ENCODE results near the gene COL6A5.
"Not testable (repeated sequence)": the region's sequence is repeated elsewhere in the genome, so short reads cannot be mapped to it uniquely, and the experiment has no call there.

Gene COL6A5, protein sequence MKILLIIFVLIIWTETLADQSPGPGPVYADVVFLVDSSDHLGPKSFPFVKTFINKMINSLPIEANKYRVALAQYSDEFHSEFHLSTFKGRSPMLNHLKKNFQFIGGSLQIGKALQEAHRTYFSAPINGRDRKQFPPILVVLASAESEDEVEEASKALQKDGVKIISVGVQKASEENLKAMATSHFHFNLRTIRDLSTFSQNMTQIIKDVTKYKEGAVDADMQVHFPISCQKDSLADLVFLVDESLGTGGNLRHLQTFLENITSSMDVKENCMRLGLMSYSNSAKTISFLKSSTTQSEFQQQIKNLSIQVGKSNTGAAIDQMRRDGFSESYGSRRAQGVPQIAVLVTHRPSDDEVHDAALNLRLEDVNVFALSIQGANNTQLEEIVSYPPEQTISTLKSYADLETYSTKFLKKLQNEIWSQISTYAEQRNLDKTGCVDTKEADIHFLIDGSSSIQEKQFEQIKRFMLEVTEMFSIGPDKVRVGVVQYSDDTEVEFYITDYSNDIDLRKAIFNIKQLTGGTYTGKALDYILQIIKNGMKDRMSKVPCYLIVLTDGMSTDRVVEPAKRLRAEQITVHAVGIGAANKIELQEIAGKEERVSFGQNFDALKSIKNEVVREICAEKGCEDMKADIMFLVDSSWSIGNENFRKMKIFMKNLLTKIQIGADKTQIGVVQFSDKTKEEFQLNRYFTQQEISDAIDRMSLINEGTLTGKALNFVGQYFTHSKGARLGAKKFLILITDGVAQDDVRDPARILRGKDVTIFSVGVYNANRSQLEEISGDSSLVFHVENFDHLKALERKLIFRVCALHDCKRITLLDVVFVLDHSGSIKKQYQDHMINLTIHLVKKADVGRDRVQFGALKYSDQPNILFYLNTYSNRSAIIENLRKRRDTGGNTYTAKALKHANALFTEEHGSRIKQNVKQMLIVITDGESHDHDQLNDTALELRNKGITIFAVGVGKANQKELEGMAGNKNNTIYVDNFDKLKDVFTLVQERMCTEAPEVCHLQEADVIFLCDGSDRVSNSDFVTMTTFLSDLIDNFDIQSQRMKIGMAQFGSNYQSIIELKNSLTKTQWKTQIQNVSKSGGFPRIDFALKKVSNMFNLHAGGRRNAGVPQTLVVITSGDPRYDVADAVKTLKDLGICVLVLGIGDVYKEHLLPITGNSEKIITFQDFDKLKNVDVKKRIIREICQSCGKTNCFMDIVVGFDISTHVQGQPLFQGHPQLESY (N-terminal part only)
- total RNA-seq = 0 to 0.18 (median 0) reads per million in 9 experiments

DNA sequence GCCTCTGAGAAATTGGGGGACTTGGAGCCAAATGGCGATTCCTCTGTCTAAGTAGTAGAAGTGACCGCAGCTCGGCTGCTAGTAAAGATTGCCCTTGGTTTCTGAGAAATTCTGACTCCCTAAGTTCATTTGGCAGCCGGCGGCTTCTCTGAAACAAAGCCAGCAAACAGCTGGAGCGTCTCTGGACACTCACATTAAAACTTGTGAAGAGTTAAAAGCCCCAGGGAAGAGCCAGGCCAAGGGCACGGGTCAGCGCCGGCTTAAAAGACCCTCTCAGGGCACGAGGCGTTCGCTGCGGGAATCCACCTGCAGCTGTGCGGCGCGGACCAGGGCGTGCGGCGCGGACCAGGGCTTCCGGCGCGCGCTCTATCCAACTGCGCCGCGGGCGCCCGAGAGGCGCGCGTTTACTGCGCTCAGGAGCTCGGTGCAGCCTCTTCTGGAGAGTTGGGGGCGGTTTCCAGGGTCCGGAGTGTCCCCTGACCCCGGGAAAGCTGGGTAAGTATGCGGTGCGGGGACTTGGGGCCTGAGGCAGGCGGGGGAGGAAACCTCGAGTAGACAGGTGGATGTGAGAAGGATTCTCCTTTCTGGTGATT, at the start of gene COL6A5:
Gene COL6A5 (plus strand): TSS at position 186 of the 593 bp plus-strand sequence. CDS start 27,967 bp downstream, outside the sequence.
- no peak for DNase-seq
- H3K36me3 Mint-ChIP-seq (ENCODE audit: insufficient read depth) = no peaks in the 10 kb centered on the region
- H3K9me3 Mint-ChIP-seq = no peaks in the 10 kb centered on the region
- H3K4me3 Mint-ChIP-seq = no peak within 1 kb of the TSS
- peaks cover 52 to 71% of the 10 kb centered on the region in 2 donors for H3K27me3 Mint-ChIP-seq
- no peak for ATAC-seq (replicated peaks)
- H3K4me1 Mint-ChIP-seq (ENCODE audit: low read depth in 2 of 2) = no peaks in the 10 kb centered on the region
- H3K27ac Mint-ChIP-seq = no peak within 1 kb of the TSS

DNA sequence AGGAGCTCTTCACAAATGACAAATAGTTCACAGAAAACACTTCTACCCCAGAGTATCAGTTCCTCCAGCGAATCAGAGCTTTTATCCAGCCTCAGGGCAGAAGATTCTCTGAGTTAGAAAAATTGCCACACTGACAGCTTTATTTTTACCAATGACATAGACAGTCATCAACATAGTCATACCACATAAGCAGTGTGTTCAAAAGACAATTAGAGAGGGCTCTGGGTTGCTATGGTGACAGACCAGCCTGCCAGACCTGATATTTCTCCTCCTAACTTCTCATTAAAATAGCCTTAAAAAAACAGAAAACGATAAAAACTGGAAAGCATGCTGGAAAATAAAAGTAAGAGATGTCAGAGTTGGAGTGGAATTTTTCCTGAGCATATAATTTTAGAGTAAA, 45.9 kb upstream of the COL6A5 start:
- Mint-ChIP-seq H3K27ac (no peak overlapping the region), H3K36me3 (ENCODE audit: insufficient read depth) (peaks cover 4% of the 10 kb centered on the region), H3K27me3 (peaks cover 18 to 25% of the 10 kb centered on the region in 2 donors), H3K4me3 (no peak overlapping the region), H3K4me1 (ENCODE audit: low read depth in 2 of 2) (no peaks in the 10 kb centered on the region), H3K9me3 (peaks cover 0 to 3% of the 10 kb centered on the region in 2 donors)
- ATAC-seq (replicated peaks) (no peak), DNase-seq (no peak)

DNA sequence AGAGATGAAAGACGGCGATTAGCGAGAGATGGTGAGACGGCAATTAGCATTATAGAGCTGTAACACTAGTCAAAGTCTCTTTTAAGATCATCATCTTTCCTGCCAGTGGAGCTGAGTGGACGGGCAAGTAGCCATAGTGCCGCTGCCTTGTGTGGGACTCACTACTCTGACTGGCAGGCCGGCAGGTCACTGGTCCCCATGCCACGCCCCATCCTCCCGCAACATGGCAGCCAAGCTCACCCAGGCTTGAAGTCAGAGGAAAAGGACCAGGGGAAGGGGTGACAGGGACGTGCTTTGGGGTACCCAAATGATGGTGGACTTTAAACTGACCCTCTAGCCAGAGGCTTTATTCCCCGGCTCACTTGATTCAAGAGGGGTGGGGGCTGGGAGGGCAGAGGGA, 44.6 kb upstream of the COL6A5 start:
- no peaks in the 10 kb centered on the region for H3K4me1 Mint-ChIP-seq (ENCODE audit: low read depth in 2 of 2)

DNA sequence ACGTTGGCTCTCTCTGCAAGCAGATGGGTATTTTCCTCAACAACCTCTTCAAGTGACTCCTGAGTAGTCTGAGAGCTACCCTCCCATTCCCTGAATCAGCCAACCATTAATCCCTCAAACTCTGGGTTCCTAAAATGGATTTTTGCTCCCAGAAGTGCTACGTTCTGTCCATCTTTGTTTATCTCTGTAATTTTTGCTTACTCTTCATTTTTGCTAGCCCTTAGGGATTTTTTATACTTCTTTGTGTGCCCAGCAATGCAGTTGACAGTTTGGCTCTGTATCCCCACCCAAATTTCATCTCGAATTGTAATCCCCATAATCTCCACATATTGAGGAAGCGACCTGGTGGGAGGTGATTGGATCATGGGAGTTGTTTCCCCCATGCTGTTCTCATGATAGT, 35.4 kb upstream of the COL6A5 start:
- Mint-ChIP-seq H3K36me3 (ENCODE audit: insufficient read depth) (no peaks in the 10 kb centered on the region), H3K27me3 (peaks cover 41 to 50% of the 10 kb centered on the region in 2 donors), H3K27ac (no peak overlapping the region), H3K9me3 (no peaks in the 10 kb centered on the region), H3K4me3 (no peak overlapping the region), H3K4me1 (ENCODE audit: low read depth in 2 of 2) (no peaks in the 10 kb centered on the region)
- DNase-seq (no peak), ATAC-seq (replicated peaks) (no peak)

More for the DNA sequence above, 44.6 kb upstream of the COL6A5 start:
- Mint-ChIP-seq H3K9me3 (peaks cover 0 to 3% of the 10 kb centered on the region in 2 donors), H3K36me3 (ENCODE audit: insufficient read depth) (peaks cover 4% of the 10 kb centered on the region), H3K4me3 (no peak overlapping the region), H3K27me3 (peaks cover 25 to 34% of the 10 kb centered on the region in 2 donors), H3K27ac (no peak overlapping the region)
- DNase-seq = no peak
- ATAC-seq (replicated peaks) = no peak

DNA sequence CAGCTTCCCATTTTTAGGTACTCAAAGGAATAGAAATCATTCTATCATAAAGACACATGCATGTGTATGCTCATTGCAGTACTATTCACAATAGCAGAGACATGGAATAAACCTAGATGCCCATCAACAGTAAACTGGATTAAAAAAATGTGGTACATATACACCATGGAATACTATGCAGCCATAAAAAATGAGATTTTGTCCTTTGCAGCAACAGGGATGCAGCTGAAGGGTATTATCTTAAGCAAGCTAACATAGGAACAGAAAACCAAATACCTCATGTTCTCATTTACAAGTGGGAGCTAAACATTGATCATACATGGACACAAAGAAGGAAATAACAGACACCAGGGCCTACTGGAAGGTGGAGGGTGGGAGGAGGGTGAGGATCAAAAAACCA, 33.1 kb upstream of the COL6A5 start:
- no peaks in the 10 kb centered on the region for H3K36me3 Mint-ChIP-seq (ENCODE audit: insufficient read depth)
- H3K27ac Mint-ChIP-seq = no peak overlapping the region
- H3K9me3 Mint-ChIP-seq = no peaks in the 10 kb centered on the region
- no peak overlapping the region for H3K4me3 Mint-ChIP-seq
- no peak for ATAC-seq (replicated peaks)
- H3K4me1 Mint-ChIP-seq (ENCODE audit: low read depth in 2 of 2) = no peaks in the 10 kb centered on the region
- no peak for DNase-seq
- H3K27me3 Mint-ChIP-seq = peaks cover 30 to 43% of the 10 kb centered on the region in 2 donors

DNA sequence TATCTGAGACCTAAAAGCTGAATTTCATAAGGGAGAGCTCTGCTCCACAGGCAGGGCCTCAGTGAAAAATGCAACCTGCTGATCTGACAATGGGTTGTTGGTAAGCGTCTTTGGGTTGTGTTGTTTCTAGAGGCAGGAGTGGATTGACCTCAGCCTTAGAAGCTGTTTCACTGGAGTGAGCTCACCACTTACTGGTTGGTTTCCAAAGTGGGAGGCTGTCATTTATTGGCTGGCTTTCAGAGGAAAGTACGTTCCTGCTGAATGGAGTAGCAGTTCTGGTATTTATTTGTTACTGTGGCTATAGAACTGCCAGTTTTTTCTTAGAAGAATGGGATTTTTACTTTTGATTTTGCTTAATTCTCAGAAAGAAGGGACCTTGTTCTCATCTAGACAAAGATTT, 29.3 kb upstream of the COL6A5 start:
- H3K27ac Mint-ChIP-seq = no peak overlapping the region
- H3K27me3 Mint-ChIP-seq = peaks cover 27 to 28% of the 10 kb centered on the region in 2 donors
- H3K36me3 Mint-ChIP-seq (ENCODE audit: insufficient read depth) = no peaks in the 10 kb centered on the region
- no peak overlapping the region for H3K4me3 Mint-ChIP-seq
- ATAC-seq (replicated peaks) (no peak), DNase-seq (no peak)
- H3K9me3 Mint-ChIP-seq = no peaks in the 10 kb centered on the region
- no peaks in the 10 kb centered on the region for H3K4me1 Mint-ChIP-seq (ENCODE audit: low read depth in 2 of 2)

DNA sequence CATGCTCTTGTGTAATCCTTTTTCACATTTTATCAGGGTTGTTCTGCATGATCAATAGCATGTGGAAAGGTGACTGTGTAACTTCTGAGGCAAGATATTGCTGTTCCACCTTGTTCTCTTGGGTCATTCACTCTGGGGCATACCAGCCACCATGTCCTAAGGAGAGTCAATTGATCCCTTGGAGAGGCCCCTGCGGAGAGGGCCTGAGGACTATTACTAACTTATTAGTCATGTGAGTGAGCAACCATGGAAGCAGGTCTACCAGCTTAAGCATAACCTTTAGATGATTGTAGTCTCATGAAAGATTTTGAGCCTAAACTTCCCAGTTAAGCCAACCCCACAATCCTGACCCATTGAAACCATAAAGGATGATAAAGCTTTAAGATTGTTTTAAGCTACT, 22.0 kb upstream of the COL6A5 start:
- Mint-ChIP-seq H3K4me1 (ENCODE audit: low read depth in 2 of 2) (no peaks in the 10 kb centered on the region), H3K36me3 (ENCODE audit: insufficient read depth) (no peaks in the 10 kb centered on the region), H3K27me3 (peaks cover 19 to 31% of the 10 kb centered on the region in 2 donors), H3K27ac (no peak overlapping the region), H3K9me3 (peaks cover 0 to under 1% of the 10 kb centered on the region in 2 donors), H3K4me3 (no peak overlapping the region)
- DNase-seq = no peak
- ATAC-seq (replicated peaks) = no peak

DNA sequence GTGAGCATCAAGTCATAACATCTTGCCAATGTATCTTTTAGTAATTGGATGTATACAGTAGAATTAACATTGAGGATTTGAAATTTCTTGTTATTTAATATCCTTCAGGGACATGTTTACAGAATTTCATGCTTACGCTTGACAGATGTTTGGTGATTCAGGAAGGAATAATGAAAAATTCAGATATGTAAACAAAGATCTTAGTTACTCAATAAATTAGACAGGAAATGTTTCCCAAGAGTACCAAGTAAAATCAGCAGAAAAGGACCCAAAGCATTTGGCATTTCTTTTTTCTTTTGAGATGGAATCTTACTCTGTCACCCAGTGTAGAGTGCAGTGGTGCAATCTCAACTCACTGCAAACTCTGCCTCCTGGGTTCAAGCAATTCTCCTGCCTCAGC, 4.7 kb upstream of the COL6A5 start:
- ATAC-seq (replicated peaks) = no peak
- DNase-seq = no peak

DNA sequence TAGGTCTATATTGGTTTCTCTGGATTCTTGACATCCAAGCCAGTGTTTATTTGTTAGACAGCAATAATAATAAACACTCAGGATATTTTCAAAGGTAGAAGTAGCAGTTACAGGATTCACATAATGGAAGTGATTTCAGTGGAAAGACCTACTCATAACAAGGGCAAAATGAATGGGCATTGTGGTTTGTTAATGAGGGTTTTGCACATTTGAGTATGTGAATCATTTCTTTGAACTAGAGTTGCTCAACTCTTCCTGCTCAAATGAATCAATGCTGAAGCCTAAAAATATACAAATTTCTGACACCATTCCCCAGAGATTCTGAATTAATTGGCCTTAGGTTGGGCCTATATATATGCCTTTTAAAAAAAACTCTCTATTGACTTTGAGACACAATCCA, 4.1 kb upstream of the COL6A5 start:
- Mint-ChIP-seq H3K4me1 (ENCODE audit: low read depth in 2 of 2) (no peaks in the 10 kb centered on the region), H3K9me3 (peaks cover 3 to 9% of the 10 kb centered on the region in 2 donors), H3K27me3 (peaks cover 39% of the 10 kb centered on the region in 2 donors), H3K36me3 (ENCODE audit: insufficient read depth) (no peaks in the 10 kb centered on the region), H3K4me3 (no peak overlapping the region), H3K27ac (no peak overlapping the region)
- DNase-seq (no peak), ATAC-seq (replicated peaks) (no peak)

More for the DNA sequence above, 4.7 kb upstream of the COL6A5 start:
- Mint-ChIP-seq H3K4me3 (no peak overlapping the region), H3K9me3 (peaks cover 3 to 15% of the 10 kb centered on the region in 2 donors), H3K36me3 (ENCODE audit: insufficient read depth) (no peaks in the 10 kb centered on the region), H3K4me1 (ENCODE audit: low read depth in 2 of 2) (no peaks in the 10 kb centered on the region), H3K27me3 (peaks cover 32 to 37% of the 10 kb centered on the region in 2 donors), H3K27ac (no peak overlapping the region)

DNA sequence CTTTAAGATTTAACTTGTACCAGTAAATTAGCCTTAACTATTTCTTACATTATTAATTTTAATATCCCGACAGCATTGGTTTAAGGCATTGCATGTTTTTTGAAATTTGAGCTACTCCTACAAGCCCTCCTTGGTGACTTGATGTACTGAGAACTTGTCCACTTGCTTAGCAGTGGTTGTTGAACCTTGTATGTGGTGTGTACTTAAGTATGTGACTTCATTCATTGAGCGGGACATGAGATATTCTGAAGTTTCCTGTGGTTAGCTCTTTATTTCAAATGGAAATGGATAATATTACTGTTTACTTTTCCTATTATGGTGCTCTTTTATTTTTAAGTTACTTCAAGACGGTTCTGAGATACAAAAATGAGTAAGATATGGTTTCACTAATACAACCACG, 3.6 kb upstream of the COL6A5 start:
- Mint-ChIP-seq H3K36me3 (ENCODE audit: insufficient read depth) (no peaks in the 10 kb centered on the region), H3K27ac (no peak overlapping the region), H3K9me3 (peaks cover 3 to 4% of the 10 kb centered on the region in 2 donors), H3K27me3 (peaks cover 44% of the 10 kb centered on the region in 2 donors), H3K4me3 (no peak overlapping the region), H3K4me1 (ENCODE audit: low read depth in 2 of 2) (no peaks in the 10 kb centered on the region)
- no peak for DNase-seq
- no peak for ATAC-seq (replicated peaks)

DNA sequence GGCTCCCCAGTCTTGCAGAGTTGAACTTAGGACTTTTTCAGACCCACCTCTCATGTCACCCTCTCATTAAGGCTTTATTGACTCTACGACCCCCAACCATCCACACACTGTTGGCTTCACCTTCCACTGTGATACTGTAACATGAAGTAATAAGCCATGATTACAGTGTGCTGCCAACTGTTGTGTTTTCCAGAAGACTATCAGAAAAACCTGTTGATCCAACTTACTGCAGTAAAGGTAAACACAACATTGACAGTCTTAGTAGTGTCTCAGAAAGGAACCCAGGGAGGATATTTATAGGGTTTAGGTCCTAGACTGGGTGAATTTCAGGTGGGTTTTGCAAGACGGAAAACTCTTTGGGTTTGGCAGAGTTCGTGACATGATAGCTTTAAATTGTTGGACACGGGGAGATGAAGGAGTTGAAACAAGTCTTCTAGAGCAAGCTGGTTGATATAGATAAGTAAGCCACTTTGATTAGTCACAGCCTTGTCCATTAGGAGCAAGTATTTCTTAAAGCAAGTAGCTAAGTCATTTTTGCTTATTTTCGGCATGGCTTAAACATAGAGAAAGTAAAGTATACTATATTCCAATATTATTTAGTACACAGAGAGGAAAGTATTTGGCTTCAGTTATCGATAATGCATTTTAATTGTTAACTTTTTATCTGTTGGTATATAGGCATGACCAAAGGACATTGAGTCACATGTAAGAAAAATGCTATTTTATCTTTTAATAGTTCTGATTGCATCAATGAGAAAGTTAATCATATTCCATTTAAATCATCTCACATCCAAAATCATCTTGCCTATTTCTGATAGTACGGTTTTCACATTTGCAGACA, 2.4 kb upstream of the COL6A5 start:
- no peaks in the 10 kb centered on the region for H3K36me3 Mint-ChIP-seq (ENCODE audit: insufficient read depth)

DNA sequence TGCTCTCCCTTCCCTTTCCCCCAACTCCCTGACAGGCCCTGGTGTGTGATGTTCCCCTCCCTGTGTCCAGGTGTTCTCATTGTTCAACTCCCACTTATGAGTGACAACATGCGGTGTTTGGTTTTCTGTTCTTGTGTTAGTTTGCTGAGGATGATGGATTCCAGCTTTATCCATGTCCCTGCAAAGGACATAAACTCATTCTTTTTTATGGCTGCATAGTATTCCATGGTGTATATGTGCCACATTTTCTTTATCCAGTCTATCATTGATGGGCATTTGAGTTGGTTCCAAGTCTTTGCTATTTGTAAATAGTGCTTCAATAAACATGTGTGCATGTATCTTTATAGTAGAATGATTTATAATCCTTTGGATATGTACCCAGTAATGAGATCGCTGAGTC, 2.8 kb downstream of the COL6A5 start:
- DNase-seq; H3K36me3 Mint-ChIP-seq (ENCODE audit: insufficient read depth); H3K9me3 Mint-ChIP-seq; H3K4me1 Mint-ChIP-seq (ENCODE audit: low read depth in 2 of 2); H3K27ac Mint-ChIP-seq; ATAC-seq (replicated peaks); H3K4me3 Mint-ChIP-seq: not testable (repeated sequence)
- H3K27me3 Mint-ChIP-seq = peaks cover 35 to 57% of the 10 kb centered on the region in 2 donors

More for the DNA sequence above, 2.4 kb upstream of the COL6A5 start:
- Mint-ChIP-seq H3K27ac (no peak overlapping the region), H3K9me3 (no peaks in the 10 kb centered on the region), H3K4me1 (ENCODE audit: low read depth in 2 of 2) (no peaks in the 10 kb centered on the region), H3K27me3 (peaks cover 46 to 53% of the 10 kb centered on the region in 2 donors), H3K4me3 (no peak overlapping the region)
- no peak for DNase-seq
- no peak for ATAC-seq (replicated peaks)

All from effector memory CD8-positive, alpha-beta T cell (primary cell).